GM13976 (cell line): ENCODE data around the gene SMC4.

Experiments used
- DNase-seq: peaks from one replicate; pipeline ENCODE4 v3.0.0; 2012; ENCODE audit warnings: low spot score
- in situ Hi-C: fragments of 300-500 bp; cut with MboI; formaldehyde crosslinking; loops from one replicate; pipeline ENCODE4 v1.12.0; 2022; ENCODE audit warnings: low sequenced_read_pairs, mixed read lengths, inconsistent platforms; ENCODE audit not compliant: unreplicated experiment
- TF ChIP-seq, protein P1 (sequence below): IDR thresholded peaks from 2 replicates; pipeline ENCODE4 v1.5.1; 2012; ENCODE audit warnings: borderline replicate concordance, mild to moderate bottlenecking; ENCODE audit not compliant: insufficient read depth; ENCODE audit errors: extremely low read depth, missing control alignments, control extremely low read depth

SMC4 gene

GRCh38 chr3:160393346-160394008 lies 6.0 kb upstream of the SMC4 start:
- in situ Hi-C loops = no loop called here
- TF ChIP-seq, protein P1, sequence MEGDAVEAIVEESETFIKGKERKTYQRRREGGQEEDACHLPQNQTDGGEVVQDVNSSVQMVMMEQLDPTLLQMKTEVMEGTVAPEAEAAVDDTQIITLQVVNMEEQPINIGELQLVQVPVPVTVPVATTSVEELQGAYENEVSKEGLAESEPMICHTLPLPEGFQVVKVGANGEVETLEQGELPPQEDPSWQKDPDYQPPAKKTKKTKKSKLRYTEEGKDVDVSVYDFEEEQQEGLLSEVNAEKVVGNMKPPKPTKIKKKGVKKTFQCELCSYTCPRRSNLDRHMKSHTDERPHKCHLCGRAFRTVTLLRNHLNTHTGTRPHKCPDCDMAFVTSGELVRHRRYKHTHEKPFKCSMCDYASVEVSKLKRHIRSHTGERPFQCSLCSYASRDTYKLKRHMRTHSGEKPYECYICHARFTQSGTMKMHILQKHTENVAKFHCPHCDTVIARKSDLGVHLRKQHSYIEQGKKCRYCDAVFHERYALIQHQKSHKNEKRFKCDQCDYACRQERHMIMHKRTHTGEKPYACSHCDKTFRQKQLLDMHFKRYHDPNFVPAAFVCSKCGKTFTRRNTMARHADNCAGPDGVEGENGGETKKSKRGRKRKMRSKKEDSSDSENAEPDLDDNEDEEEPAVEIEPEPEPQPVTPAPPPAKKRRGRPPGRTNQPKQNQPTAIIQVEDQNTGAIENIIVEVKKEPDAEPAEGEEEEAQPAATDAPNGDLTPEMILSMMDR = no peak
- no peak for DNase-seq

- in situ Hi-C loops = no loop called here
- TF ChIP-seq, protein P1 = no peak
- DNase-seq = no peak
These were observed 5.4 kb upstream of the SMC4 start for GRCh38 chr3:160394009-160394392.

DNA sequence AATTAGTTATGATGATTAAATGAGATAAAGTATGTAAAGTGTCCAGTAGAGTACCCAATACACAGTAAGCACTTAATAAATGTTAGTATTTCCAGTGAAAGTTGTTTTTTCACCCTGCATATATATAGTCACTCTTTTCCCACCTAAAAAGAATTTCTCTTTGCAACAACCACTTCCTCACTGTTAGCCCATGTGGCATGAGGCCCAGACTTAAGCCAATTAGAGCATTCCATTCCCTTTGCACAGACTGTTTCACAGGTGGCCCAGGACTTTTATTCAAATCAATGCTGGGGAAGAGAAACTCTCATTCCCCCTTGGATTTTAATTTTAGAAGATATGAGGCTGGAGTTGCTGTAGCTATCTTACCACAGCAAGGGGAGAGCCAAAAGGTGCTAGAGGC lies 4.2 kb upstream of the SMC4 start:
- DNase-seq = no peak
- TF ChIP-seq, protein P1 = no peak
- in situ Hi-C loops = no loop called here

DNA sequence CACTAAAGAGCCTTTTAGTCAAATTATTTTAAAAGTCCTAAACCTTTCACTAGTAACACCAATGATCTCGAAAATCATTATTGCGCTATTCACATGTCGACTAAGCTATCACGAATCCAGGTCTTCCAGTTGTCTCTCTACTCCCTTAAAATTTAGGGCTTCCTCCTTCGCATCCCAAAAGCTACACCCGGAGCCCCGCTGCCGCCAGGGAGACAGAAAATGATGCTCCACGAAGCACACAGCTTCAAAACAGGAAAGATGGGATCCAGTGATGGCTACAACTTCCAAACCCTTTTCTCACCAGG lies 678 bp upstream of the SMC4 start:
- DNase-seq = no peak
- TF ChIP-seq, protein P1 = no peak
- in situ Hi-C loops = no loop called here

DNA sequence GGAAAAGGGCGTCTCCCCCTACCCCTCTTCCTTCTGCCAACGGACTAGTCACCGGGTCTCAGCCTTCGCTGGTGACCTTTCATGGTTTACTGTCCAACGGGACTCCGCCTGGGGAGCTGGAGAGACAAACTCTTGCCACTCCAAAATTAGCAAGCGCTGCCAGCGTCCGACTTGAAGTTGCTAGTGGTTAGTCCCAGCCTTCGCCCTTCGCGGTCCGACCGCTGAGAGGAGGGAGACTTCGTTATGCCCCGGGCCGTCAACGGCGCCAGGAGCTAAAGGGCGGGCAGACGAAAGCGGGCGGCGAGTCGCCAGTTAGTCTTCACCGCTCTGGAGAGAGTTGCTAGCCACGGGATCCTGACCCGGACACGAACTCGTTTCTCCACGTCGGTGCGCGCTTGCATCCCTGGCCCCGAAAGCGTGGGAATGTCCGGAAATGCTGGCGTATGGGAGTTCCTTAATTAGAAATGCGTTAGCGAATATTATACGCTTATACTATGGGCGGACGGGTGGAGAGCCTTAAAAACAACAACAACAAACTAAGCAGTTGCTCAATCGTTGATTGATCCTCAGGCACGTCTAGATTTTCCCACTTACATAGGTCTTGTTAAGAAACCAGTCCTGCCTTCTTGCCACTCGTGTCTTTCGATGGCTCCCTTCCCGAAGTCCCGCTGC lies 716 bp downstream of the SMC4 start:
- in situ Hi-C loops = no loop called here
- TF ChIP-seq, protein P1 = no peak
- peak; percentile 41 for DNase-seq

DNA sequence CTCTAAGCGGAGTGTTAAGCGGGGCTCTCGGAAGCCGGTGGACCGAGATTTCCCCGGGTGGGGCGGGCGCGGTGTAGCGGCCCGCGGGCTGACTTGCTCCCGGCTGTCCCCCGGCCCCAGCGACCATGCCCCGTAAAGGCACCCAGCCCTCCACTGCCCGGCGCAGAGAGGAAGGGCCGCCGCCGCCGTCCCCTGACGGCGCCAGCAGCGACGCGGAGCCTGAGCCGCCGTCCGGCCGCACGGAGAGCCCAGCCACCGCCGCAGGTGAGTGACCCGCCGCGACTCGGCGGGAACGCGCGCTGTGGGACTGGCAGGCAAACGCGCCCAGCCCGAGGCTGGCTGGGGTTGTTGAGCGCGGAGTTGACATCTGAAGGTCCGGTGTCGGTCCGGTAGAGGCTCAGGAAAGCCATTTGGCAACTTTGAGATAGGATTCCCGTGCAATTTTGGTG lies 1.3 kb downstream of the SMC4 start:
- TF ChIP-seq, protein P1 = no peak
- DNase-seq = peak; percentile 31
- in situ Hi-C loops = no loop called here
